Small intestine (tissue), 7 donors: ENCODE measurements around the gene GTF3C6. TPM values are rescaled to one million over a fixed set of nuclear protein-coding genes. Genes with fewer than 3 reads are reported as not detected.
"Not testable (repeated sequence)": the region's sequence is repeated elsewhere in the genome, so short reads cannot be mapped to it uniquely, and the experiment has no call there.

Source experiments
- DNase-seq, 2 donors: peaks; one replicate each; pipeline versions ENCODE4 v3.0.0 to v3.0.0-alpha.2; 2013
- FAIRE-seq: peaks from 2 replicates; lab custom pipeline; 2012; peaks lifted over from hg19 to GRCh38; lab: Jason Lieb, UNC
- H3K27ac ChIP-seq, 3 donors: one replicate each; pipeline ENCODE4 v1.5.1; 2013; ENCODE audit warnings: low read length in 2 of 3, mild to moderate bottlenecking in 2 of 3, control low read depth in 1 of 3, inconsistent platforms in 1 of 3, low read depth in 1 of 3, moderate library complexity in 1 of 3
- H3K27me3 ChIP-seq, 3 donors: one replicate each; pipeline ENCODE4 v1.6.1; 2013; ENCODE audit warnings: low read length in 3 of 3, inconsistent platforms in 1 of 3; ENCODE audit not compliant: control insufficient read depth in 3 of 3, insufficient read depth in 3 of 3
- H3K36me3 ChIP-seq, 3 donors: one replicate each; pipeline ENCODE4 v1.6.1; 2013; ENCODE audit warnings: low read length in 3 of 3, inconsistent platforms in 1 of 3, low read depth in 1 of 3, mild to moderate bottlenecking in 1 of 3, moderate library complexity in 1 of 3; ENCODE audit not compliant: control insufficient read depth in 3 of 3, insufficient read depth in 2 of 3
- H3K4me1 ChIP-seq, 3 donors: one replicate each; pipeline ENCODE4 v1.6.1; 2013; ENCODE audit warnings: low read length in 2 of 3, inconsistent platforms in 1 of 3, low read depth in 1 of 3, mild to moderate bottlenecking in 1 of 3, moderate library complexity in 1 of 3; ENCODE audit not compliant: control insufficient read depth in 3 of 3, insufficient read depth in 2 of 3
- H3K4me3 ChIP-seq, 3 donors: one replicate each; pipeline ENCODE4 v1.5.1; 2013; ENCODE audit warnings: low read length in 3 of 3, control low read depth in 1 of 3, inconsistent platforms in 1 of 3, low read depth in 1 of 3, mild to moderate bottlenecking in 1 of 3, moderate library complexity in 1 of 3
- H3K9me3 ChIP-seq, 2 donors: one replicate each; pipeline ENCODE4 v1.6.1; 2013; ENCODE audit warnings: low read depth in 1 of 2, low read length in 1 of 2; ENCODE audit not compliant: control insufficient read depth in 2 of 2, insufficient read depth in 1 of 2
- WGBS, 3 donors: extraction: QIAGEN DNeasy Blood & Tissue Kit; methylation state at CpG; one replicate each; pipeline ENCODE4 v1.1.7; 2013; 5-methylcytosine and 5-hydroxymethylcytosine counted together
- polyA plus RNA-seq, 4 donors: library from polyadenylated mRNA; stranded (reverse) in 3 of 4; unstranded in 1 of 4; fragments of 200-250 nt in 3 of 4; fragments of 120-200 nt in 1 of 4; gene quantifications; one replicate each; pipeline versions ENCODE4 v1.2.1 to v1.2.3, GENCODE V29; 2013
- donor health status: healthy with polysubstance abuse.
- donor health status: control.
- donor health status: control.
- donor health status: Bipolar disorder and iron deficiency.
- donor health status: healthy.

Gene GTF3C6
- polyA plus RNA-seq, 4 donors, result 62.8 to 78.1 (median 76.2) TPM

- peaks cover 0 to 2% (median 0%) of the 10 kb centered on the region in 3 donors for H3K4me1 ChIP-seq
- DNase-seq (no peak), FAIRE-seq (no peak)
- H3K27ac ChIP-seq, result no peak overlapping the region
- H3K9me3 ChIP-seq, result no peaks in the 10 kb centered on the region
- no peak overlapping the region for H3K4me3 ChIP-seq
- no peaks in the 10 kb centered on the region for H3K27me3 ChIP-seq
- H3K36me3 ChIP-seq, result peaks cover 3 to 36% (median 6%) of the 10 kb centered on the region in 3 donors
Observed at GRCh38 chr6:110960014-110960390, 1.5 kb downstream of the GTF3C6 start.

- DNase-seq, FAIRE-seq, H3K9me3 ChIP-seq, H3K27ac ChIP-seq, H3K27me3 ChIP-seq, H3K4me1 ChIP-seq, H3K4me3 ChIP-seq: not testable (repeated sequence)
- 96 to 98% (median 96%) methylated on average over 20 of the region's 20 CpGs for WGBS, 3 donors
- H3K36me3 ChIP-seq, result peaks cover 3 to 46% (median 6%) of the 10 kb centered on the region in 3 donors
Observed at GRCh38 chr6:110962636-110963035, 4.1 kb downstream of the GTF3C6 start.

- Histone ChIP-seq H3K4me1 (no peaks in the 10 kb centered on the region), H3K27me3 (no peaks in the 10 kb centered on the region), H3K36me3 (peaks cover 6 to 48% (median 7%) of the 10 kb centered on the region in 3 donors), H3K27ac (no peak overlapping the region), H3K9me3 (no peaks in the 10 kb centered on the region), H3K4me3 (no peak overlapping the region)
- DNase-seq (no peak), FAIRE-seq (no peak)
- WGBS, 3 donors, result 97 to 100% (median 99%) methylated on average over 3 of the region's 3 CpGs
Observed at GRCh38 chr6:110965629-110966229, 7.2 kb downstream of the GTF3C6 start.

- H3K9me3 ChIP-seq, FAIRE-seq, H3K27ac ChIP-seq, DNase-seq, H3K4me1 ChIP-seq, H3K27me3 ChIP-seq, H3K4me3 ChIP-seq: not testable (repeated sequence)
- WGBS, 3 donors, result 90 to 94% (median 90%) methylated on average over 2 of the region's 2 CpGs
- peaks cover 2 to 28% (median 3%) of the 10 kb centered on the region in 3 donors for H3K36me3 ChIP-seq
Observed at GRCh38 chr6:110968661-110969060, 10.2 kb downstream of the GTF3C6 start.

- H3K27me3 ChIP-seq, result no peaks in the 10 kb centered on the region
- 53 to 81% (median 73%) methylated on average over 2 of the region's 2 CpGs for WGBS, 3 donors
- H3K36me3 ChIP-seq, result peaks cover 0 to 9% (median 3%) of the 10 kb centered on the region in 3 donors
- no peaks in the 10 kb centered on the region for H3K4me1 ChIP-seq
- no peak for FAIRE-seq
- no peak overlapping the region for H3K4me3 ChIP-seq
- no peaks in the 10 kb centered on the region for H3K9me3 ChIP-seq
- no peak overlapping the region for H3K27ac ChIP-seq
- no peak for DNase-seq
Observed at GRCh38 chr6:110971468-110971867, 13.0 kb downstream of the GTF3C6 start.

- 79 to 96% (median 96%) methylated on average over 1 of the region's 1 CpG for WGBS, 3 donors
- FAIRE-seq, result no peak
Observed at GRCh38 chr6:110976575-110976974, 18.1 kb downstream of the GTF3C6 start.

GRCh38 chr6:110979565-110980101 is 21.1 kb downstream of the GTF3C6 start:
- 93 to 97% (median 96%) methylated on average over 9 of the region's 9 CpGs for WGBS, 3 donors
- H3K36me3 ChIP-seq, result no peaks in the 10 kb centered on the region
- no peak for FAIRE-seq

More at GRCh38 chr6:110976575-110976974, 18.1 kb downstream of the GTF3C6 start:
- H3K27me3 ChIP-seq, result no peaks in the 10 kb centered on the region
- no peaks in the 10 kb centered on the region for H3K36me3 ChIP-seq
- H3K4me1 ChIP-seq, result no peaks in the 10 kb centered on the region
- H3K27ac ChIP-seq, result no peak overlapping the region
- no peak overlapping the region for H3K4me3 ChIP-seq
- DNase-seq, result no peak
- no peaks in the 10 kb centered on the region for H3K9me3 ChIP-seq

GRCh38 chr6:110980227-110980626 is 21.7 kb downstream of the GTF3C6 start:
- WGBS, 3 donors, result 93 to 99% (median 97%) methylated on average over 5 of the region's 5 CpGs
- no peak for DNase-seq
- no peaks in the 10 kb centered on the region for H3K27me3 ChIP-seq

More at GRCh38 chr6:110979565-110980101, 21.1 kb downstream of the GTF3C6 start:
- no peak for DNase-seq
- H3K9me3 ChIP-seq, result no peaks in the 10 kb centered on the region
- no peak overlapping the region for H3K27ac ChIP-seq
- H3K4me3 ChIP-seq, result no peak overlapping the region
- H3K27me3 ChIP-seq, result no peaks in the 10 kb centered on the region
- peaks cover 0 to 3% (median 2%) of the 10 kb centered on the region in 3 donors for H3K4me1 ChIP-seq

More at GRCh38 chr6:110980227-110980626, 21.7 kb downstream of the GTF3C6 start:
- no peak overlapping the region for H3K27ac ChIP-seq
- H3K4me1 ChIP-seq, result peaks cover 0 to 3% (median 2%) of the 10 kb centered on the region in 3 donors
- no peak for FAIRE-seq
- H3K36me3 ChIP-seq, result no peaks in the 10 kb centered on the region
- H3K4me3 ChIP-seq, result no peak overlapping the region
- H3K9me3 ChIP-seq, result no peaks in the 10 kb centered on the region
